ENCODE results near the gene DOCK2.

GRCh38 chr5:170067152-170067551 is 430.1 kb downstream of the DOCK2 start:
- no peak for TF ChIP-seq JUND (IDR thresholded peaks at IDR 0.05)
- TF ChIP-seq USF2 (IDR thresholded peaks at IDR 0.05; ENCODE audit: borderline replicate concordance, low read depth, low read length) = no peak
- no peak for TF ChIP-seq MAX (IDR thresholded peaks at IDR 0.05; ENCODE audit: low read depth)
- no peak for TF ChIP-seq RAD21 (IDR thresholded peaks at IDR 0.05; ENCODE audit: low read length)
- TF ChIP-seq IRF3 (IDR thresholded peaks at IDR 0.05; ENCODE audit: low read depth, low read length) = no peak
- no peak for TF ChIP-seq CTCF (IDR thresholded peaks at IDR 0.05)
- no peak for TF ChIP-seq EZH2phosphoT487 (IDR thresholded peaks at IDR 0.05; ENCODE audit: borderline replicate concordance, low read depth)
- no peak for TF ChIP-seq FOXM1 (IDR thresholded peaks at IDR 0.05; ENCODE audit: low read depth)
- no peak for TF ChIP-seq REST (IDR thresholded peaks at IDR 0.05; ENCODE audit: low read depth, low read length)
- TF ChIP-seq POLR2AphosphoS5 (IDR thresholded peaks at IDR 0.05; ENCODE audit: low read depth, low read length) = no peak
- no peak for TF ChIP-seq EP300 (IDR thresholded peaks at IDR 0.05; ENCODE audit: borderline replicate concordance in 1 of 2, low read depth in 1 of 2, low read length in 1 of 2)

All from SK-N-SH (cell line).